ENCODE data around the gene CDK2AP2.
A peak's percentile ranks its signal among the peaks of the same experiment; 100 is the strongest.

GRCh38 chr11:67463680-67464410, 44.1 kb downstream of the CDK2AP2 start:
- TF ChIP-seq EP300 (IDR thresholded peaks at IDR 0.05) = peak in 1 of 2 donors; percentile 24
- TF ChIP-seq, protein P1, sequence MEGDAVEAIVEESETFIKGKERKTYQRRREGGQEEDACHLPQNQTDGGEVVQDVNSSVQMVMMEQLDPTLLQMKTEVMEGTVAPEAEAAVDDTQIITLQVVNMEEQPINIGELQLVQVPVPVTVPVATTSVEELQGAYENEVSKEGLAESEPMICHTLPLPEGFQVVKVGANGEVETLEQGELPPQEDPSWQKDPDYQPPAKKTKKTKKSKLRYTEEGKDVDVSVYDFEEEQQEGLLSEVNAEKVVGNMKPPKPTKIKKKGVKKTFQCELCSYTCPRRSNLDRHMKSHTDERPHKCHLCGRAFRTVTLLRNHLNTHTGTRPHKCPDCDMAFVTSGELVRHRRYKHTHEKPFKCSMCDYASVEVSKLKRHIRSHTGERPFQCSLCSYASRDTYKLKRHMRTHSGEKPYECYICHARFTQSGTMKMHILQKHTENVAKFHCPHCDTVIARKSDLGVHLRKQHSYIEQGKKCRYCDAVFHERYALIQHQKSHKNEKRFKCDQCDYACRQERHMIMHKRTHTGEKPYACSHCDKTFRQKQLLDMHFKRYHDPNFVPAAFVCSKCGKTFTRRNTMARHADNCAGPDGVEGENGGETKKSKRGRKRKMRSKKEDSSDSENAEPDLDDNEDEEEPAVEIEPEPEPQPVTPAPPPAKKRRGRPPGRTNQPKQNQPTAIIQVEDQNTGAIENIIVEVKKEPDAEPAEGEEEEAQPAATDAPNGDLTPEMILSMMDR (IDR thresholded peaks at IDR 0.05) = no peak
- TF ChIP-seq POLR2A (IDR thresholded peaks at IDR 0.05) = peak in 1 of 2 donors; percentile 16
